ENCODE data around the gene FAM118B. TPM values are rescaled to one million over a fixed set of nuclear protein-coding genes. Genes with fewer than 3 reads are reported as not detected.

The FAM118B gene
- polyA plus RNA-seq, 1 of the 3 experiments (the other 2 are of a cell fraction): 19.5 TPM

- TF ChIP-seq EZH2phosphoT487 (IDR thresholded peaks at IDR 0.05; ENCODE audit: borderline replicate concordance, low read depth) (no peak), FOXM1 (IDR thresholded peaks at IDR 0.05; ENCODE audit: low read depth) (no peak), TAF1 (IDR thresholded peaks at IDR 0.05; ENCODE audit: borderline replicate concordance, low read depth, low read length) (no peak)
- Histone ChIP-seq H3K4me1 (ENCODE audit: control insufficient read depth in 1 of 2, insufficient read depth in 2 of 2, low read depth in 1 of 2, low read length in 1 of 2) (no peaks in the 10 kb centered on the region), H3K4me3 (ENCODE audit: low read depth in 2 of 2, low read length in 1 of 2) (no peak overlapping the region), H3K9me2 (no peaks in the 10 kb centered on the region), H3K4me2 (no peak overlapping the region), H3F3A (replicated peaks; ENCODE audit: insufficient read depth) (peaks cover 4% of the 10 kb centered on the region), H3K79me2 (ENCODE audit: insufficient read depth) (no peaks in the 10 kb centered on the region; the same call in none of the 2 replicates), H3K9me3 (no peaks in the 10 kb centered on the region), H3K27ac (ENCODE audit: low read depth in 2 of 2, low read length in 1 of 2) (no peak overlapping the region), H3K27me3 (ENCODE audit: insufficient read depth) (no peaks in the 10 kb centered on the region), H3K9ac (no peak overlapping the region), H3K36me3 (replicated peaks in 1 of 2; ENCODE audit: control insufficient read depth in 1 of 2, insufficient read depth in 2 of 2, low read length in 1 of 2) (peaks cover 51 to 74% of the 10 kb centered on the region in 2 experiments), H4K20me1 (ENCODE audit: insufficient read depth) (no peaks in the 10 kb centered on the region), H2AFZ (ENCODE audit: low read depth) (no peak overlapping the region)
- 82% methylated on average over 8 of the region's 8 CpGs for WGBS (ENCODE audit: low lambda C conversion rate)
- CTCF ChIA-PET: no interaction called here
- no peak for DNase-seq
- POLR2A ChIA-PET: no interaction called here
These were observed 8.8 kb upstream of the FAM118B start for GRCh38 chr11:126202646-126203359.

- no peak for DNase-seq
- no peaks in the 10 kb centered on the region for H3K9me3 ChIP-seq
- ChIA-PET POLR2A (no interaction called here), CTCF (interaction anchor here (2.5 kb wide), 1 partner anchor 11 kb away, joined by 8 read pairs; no protein-coding TSS in a partner anchor)
- H3K9ac ChIP-seq: no peak overlapping the region
- H3K4me3 ChIP-seq (ENCODE audit: low read depth in 2 of 2, low read length in 1 of 2): no peak overlapping the region
- TF ChIP-seq IRF3 (IDR thresholded peaks at IDR 0.05; ENCODE audit: low read depth, low read length): no peak
- no peak for TF ChIP-seq RXRA (IDR thresholded peaks at IDR 0.05; ENCODE audit: borderline replicate concordance, low read depth)
- TF ChIP-seq MEF2A (IDR thresholded peaks at IDR 0.05; ENCODE audit: borderline replicate concordance, low read depth): no peak
- no peak for TF ChIP-seq SMC3 (IDR thresholded peaks at IDR 0.05; ENCODE audit: low read depth, low read length)
- TF ChIP-seq POLR2AphosphoS5 (IDR thresholded peaks at IDR 0.05; ENCODE audit: low read depth, low read length): no peak
- TF ChIP-seq CHD2 (IDR thresholded peaks at IDR 0.05; ENCODE audit: low read length, partially characterized antibody): no peak
- no peak for TF ChIP-seq MAX (IDR thresholded peaks at IDR 0.05; ENCODE audit: low read depth)
- TF ChIP-seq NFIC (IDR thresholded peaks at IDR 0.05; ENCODE audit: borderline replicate concordance): no peak
- TF ChIP-seq USF1 (IDR thresholded peaks at IDR 0.05; ENCODE audit: borderline replicate concordance, low read depth): no peak
- TF ChIP-seq NRF1 (IDR thresholded peaks at IDR 0.05; ENCODE audit: low read depth, low read length): no peak
- TF ChIP-seq TAF1 (IDR thresholded peaks at IDR 0.05; ENCODE audit: borderline replicate concordance, low read depth, low read length): no peak
- no peak for TF ChIP-seq ZBTB33 (IDR thresholded peaks at IDR 0.05; ENCODE audit: borderline replicate concordance, low read depth)
- TF ChIP-seq MXI1 (IDR thresholded peaks at IDR 0.05; ENCODE audit: low read depth, low read length): no peak
- TF ChIP-seq TCF12 (IDR thresholded peaks at IDR 0.05): no peak
- no peak for TF ChIP-seq EP300 (IDR thresholded peaks at IDR 0.05; ENCODE audit: borderline replicate concordance in 1 of 2, low read depth in 1 of 2, low read length in 1 of 2)
- no peak overlapping the region for H2AFZ ChIP-seq (ENCODE audit: low read depth)
- no peaks in the 10 kb centered on the region for H3K9me2 ChIP-seq
- H3K79me2 ChIP-seq (ENCODE audit: insufficient read depth): peaks cover 12% of the 10 kb centered on the region
- peaks cover 4% of the 10 kb centered on the region for H3F3A ChIP-seq (replicated peaks; ENCODE audit: insufficient read depth)
- H4K20me1 ChIP-seq (ENCODE audit: insufficient read depth): no peaks in the 10 kb centered on the region
- H3K27me3 ChIP-seq (ENCODE audit: insufficient read depth): no peaks in the 10 kb centered on the region
- peaks cover 60 to 80% of the 10 kb centered on the region in 2 experiments for H3K36me3 ChIP-seq (replicated peaks in 1 of 2; ENCODE audit: control insufficient read depth in 1 of 2, insufficient read depth in 2 of 2, low read length in 1 of 2)
- H3K4me2 ChIP-seq: no peak overlapping the region
- H3K27ac ChIP-seq (ENCODE audit: low read depth in 2 of 2, low read length in 1 of 2): no peak overlapping the region
- 97% methylated on average over 12 of the region's 14 CpGs for WGBS (ENCODE audit: low lambda C conversion rate)
- no peaks in the 10 kb centered on the region; a peak in 1 of 4 replicates for H3K4me1 ChIP-seq (ENCODE audit: control insufficient read depth in 1 of 2, insufficient read depth in 2 of 2, low read depth in 1 of 2, low read length in 1 of 2)
These were observed 6.2 kb upstream of the FAM118B start for GRCh38 chr11:126205359-126205758.
